ENCODE data around the gene JPH3. TPM values are rescaled to one million over a fixed set of nuclear protein-coding genes. Genes with fewer than 3 reads are reported as not detected.

The JPH3 gene
- total RNA-seq, 1 experiment from 2014 or later, result 32.7 TPM

- Histone ChIP-seq H3K79me1 (ENCODE audit: insufficient read depth, low read depth, low read length, poor library complexity, severe bottlenecking) (peaks cover 16% of the 10 kb centered on the region), H4K8ac (replicated peaks; ENCODE audit: insufficient read length, low read depth, low read length) (no peak overlapping the region), H3K4me2 (ENCODE audit: insufficient read depth, insufficient read length, low read length) (no peak overlapping the region), H3K14ac (ENCODE audit: insufficient read depth, low read length) (no peak overlapping the region), H3K27me3 (ENCODE audit: insufficient read depth, low read length) (no peaks in the 10 kb centered on the region), H2AK5ac (ENCODE audit: insufficient read length, low read length) (no peak overlapping the region), H4K91ac (ENCODE audit: insufficient read length, low read depth, low read length) (no peak overlapping the region), H3K79me2 (ENCODE audit: insufficient read depth, low read length) (no peaks in the 10 kb centered on the region; the same call in 1 of the 2 replicates), H2BK15ac (ENCODE audit: low read depth, low read length) (no peak overlapping the region), H4K20me1 (ENCODE audit: control insufficient read depth, insufficient read depth, insufficient read length) (peaks cover 4% of the 10 kb centered on the region), H3K23me2 (ENCODE audit: insufficient read length, low read depth, low read length, poor library complexity, severe bottlenecking) (no peaks in the 10 kb centered on the region), H4K5ac (ENCODE audit: insufficient read length, low read depth, low read length) (no peak overlapping the region), H3K27ac (ENCODE audit: insufficient read length, low read depth, low read length) (no peak overlapping the region), H3K4ac (ENCODE audit: low read depth, low read length) (no peak overlapping the region), H2BK5ac (ENCODE audit: insufficient read length, low read length) (no peak overlapping the region), H3T11ph (ENCODE audit: low read length) (no peak overlapping the region), H3K18ac (ENCODE audit: insufficient read length, low read depth, low read length) (no peak overlapping the region), H3K9ac (ENCODE audit: extremely low read depth, insufficient read length, low read length) (no peak overlapping the region), H3K9me3 (ENCODE audit: control insufficient read depth, low read depth, low read length) (no peaks in the 10 kb centered on the region), H3K56ac (ENCODE audit: insufficient read length, low read depth, low read length) (no peak overlapping the region), H2BK120ac (ENCODE audit: low read depth, low read length, poor library complexity, severe bottlenecking) (no peak overlapping the region), H3K4me1 (ENCODE audit: insufficient read depth, low read length) (no peaks in the 10 kb centered on the region), H2BK12ac (ENCODE audit: insufficient read length, low read depth, low read length) (no peak overlapping the region), H2AFZ (ENCODE audit: low read length) (no peak overlapping the region), H2BK20ac (ENCODE audit: low read depth, low read length, poor library complexity, severe bottlenecking) (no peak overlapping the region), H3K23ac (ENCODE audit: insufficient read length, low read depth, low read length) (no peak overlapping the region)
- TF ChIP-seq CTCF (conservative IDR thresholded peaks at IDR 0.05), result no peak
- Mint-ChIP-seq H3K27me3 (ENCODE audit: low read depth) (no peaks in the 10 kb centered on the region), H3K4me3 (no peak overlapping the region; a peak in 1 of 5 replicates), H3K36me3 (ENCODE audit: insufficient read depth in 1 of 3, low read depth in 3 of 3) (peaks cover 10 to 38% (median 25%) of the 10 kb centered on the region in 3 experiments), H3K4me1 (peaks cover 8 to 10% of the 10 kb centered on the region in 2 experiments), H3K9me3 (no peaks in the 10 kb centered on the region), H3K27ac (peak overlapping the region in 1 of 3 experiments; percentile 34; a peak in 1 of 7 replicates)
- DNase-seq, result no peak
- no CpG with 5 or more reads among the region's 12 CpGs for WGBS (ENCODE audit: extremely low coverage, insufficient read length, low lambda C conversion rate)
These were observed 133.7 kb downstream of the JPH3 start for GRCh38 chr16:87736008-87736382.

Measured in H9 (cell line).